Ammon's horn (tissue), 1 donor: ENCODE measurements around the gene HOXA5.

Experiments
- DNase-seq: peaks from one replicate; pipeline ENCODE4 v3.0.0-alpha.2; 2016; ENCODE audit warnings: low spot score

The HOXA5 gene

DNA sequence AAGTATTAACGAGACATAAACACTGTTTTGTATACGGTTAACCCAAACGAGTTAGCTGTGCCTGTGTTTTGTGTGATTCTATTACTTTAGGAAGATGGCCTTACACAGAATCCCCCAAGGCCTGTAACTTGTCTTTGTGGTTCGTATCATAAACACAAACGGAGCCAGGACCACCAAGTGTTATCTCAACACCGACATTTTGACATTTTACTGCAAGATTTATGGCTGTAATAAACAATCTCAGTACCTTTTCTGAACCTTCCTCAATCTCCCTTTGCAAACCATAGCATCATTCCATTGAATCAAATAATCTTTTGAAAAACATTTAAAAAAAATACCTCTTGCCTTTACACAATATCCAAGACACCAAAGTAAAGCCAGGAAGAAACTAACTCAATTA lies 10.5 kb downstream of the HOXA5 start:
- no peak for DNase-seq

- no peak for DNase-seq
Observed at GRCh38 chr7:27132214-27132613, 11.3 kb downstream of the HOXA5 start.

DNA sequence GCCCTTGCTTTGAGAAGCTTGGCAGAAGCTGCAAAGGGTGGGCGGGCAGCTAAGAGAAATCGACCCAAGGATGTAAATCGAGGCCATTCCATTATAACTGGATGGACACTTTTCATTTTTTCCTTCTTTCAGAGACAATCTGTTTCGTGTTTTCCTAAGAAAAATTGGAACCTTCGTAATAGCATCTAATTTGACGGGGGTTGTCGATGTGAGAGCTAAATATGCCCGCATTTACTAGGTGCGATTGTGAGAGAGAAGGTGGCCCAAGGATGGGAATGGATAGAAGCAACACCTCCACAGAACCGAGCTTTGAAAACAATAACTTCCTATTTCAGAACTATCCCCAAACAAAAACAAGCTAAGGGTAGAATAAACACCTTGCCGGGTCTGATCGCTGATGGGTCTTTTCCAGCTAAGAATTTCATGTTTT lies 12.1 kb downstream of the HOXA5 start:
- no peak for DNase-seq

DNA sequence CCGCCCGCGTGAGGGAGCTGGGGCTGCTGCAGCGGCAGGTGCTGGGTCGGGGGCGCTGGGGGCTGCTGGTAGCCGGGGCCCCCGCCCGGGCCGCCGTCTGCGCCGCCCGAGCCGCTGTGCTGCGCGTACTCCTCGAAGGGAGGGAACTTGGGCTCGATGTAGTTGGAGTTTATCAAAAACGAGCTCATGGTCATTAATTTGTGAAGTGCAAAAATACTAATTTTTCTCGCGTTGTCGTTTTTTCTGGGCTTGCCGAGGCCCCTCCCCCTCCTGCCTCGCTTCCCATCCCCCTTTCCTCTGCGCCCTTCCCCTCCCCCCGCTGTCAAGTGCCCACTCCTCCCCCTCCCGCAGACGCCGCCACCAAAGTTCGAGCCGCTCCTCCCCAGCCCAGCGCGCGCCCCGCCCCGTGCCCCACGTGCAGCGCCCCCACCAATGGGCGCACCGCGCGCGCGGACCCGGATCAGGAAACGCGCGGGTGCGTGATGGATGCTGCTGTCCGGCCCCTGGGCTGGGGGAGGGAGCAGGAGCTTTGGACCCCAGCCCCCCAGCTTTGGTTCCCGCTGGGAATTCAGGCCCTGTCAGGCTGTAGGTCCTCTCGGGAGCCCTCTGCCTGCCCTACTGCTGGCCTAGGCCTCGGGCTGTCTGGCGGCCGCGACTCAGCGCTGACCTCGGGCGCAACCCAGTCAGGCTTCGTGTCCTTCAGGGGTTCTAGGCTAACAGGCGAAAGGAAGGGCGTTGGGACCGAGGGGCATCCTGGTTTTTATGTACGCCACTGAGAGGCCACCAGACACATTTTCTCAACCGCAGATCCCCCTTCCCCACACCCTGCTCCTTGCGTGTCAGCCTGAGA lies 12.7 kb downstream of the HOXA5 start, which contains the start of gene HOXA4:
HOXA4 (minus strand) TSS at position 218 of the 850 bp plus-strand sequence; CDS start at position 194, 24 bp downstream.
- peak; percentile 28 for DNase-seq

DNA sequence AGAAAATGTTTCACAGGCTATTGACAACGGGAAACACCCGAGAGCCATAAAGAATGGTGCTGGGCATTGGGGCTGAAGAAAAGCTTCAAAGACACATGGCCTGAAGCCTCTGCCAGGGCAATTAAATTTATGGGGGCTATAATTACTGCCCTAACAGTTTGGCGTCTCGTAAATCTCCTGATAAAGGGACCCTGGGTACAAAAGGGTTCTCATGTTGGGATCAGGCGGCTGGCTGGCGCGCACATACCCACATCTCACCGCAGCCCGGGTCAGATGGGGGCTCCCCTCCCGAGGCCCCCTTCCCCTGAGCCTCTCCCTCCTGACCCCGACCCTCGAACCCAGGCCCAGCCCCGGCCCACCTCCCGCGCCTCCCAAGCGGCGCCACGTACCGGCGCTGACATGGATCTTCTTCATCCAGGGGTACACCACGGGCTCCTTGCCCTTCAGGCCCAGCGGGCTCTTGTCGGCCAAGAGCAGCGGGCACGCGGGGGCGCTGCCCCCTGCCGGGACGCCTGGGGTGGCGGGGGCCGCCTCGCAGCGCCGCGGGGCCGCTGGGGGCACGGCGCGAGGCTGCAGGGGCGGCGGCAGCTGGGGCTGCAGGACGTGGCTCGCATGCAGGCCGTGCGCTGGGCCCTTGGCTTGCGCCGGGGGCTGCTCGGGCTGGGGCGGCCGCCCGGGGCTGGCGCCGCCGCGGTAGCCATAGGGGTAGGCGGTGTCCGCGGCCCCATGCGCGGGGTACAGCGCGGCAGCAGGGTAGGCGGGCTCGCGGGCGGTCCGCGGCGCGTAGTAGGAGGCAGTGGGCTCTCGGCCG lies 13.5 kb downstream of the HOXA5 start:
- DNase-seq: no peak

- DNase-seq: no peak
Observed at GRCh38 chr7:27128776-27129728, 14.4 kb downstream of the HOXA5 start.

- no peak for DNase-seq
Observed at GRCh38 chr7:27128034-27128433, 15.4 kb downstream of the HOXA5 start.

- no peak for DNase-seq
Observed at GRCh38 chr7:27126596-27127327, 16.7 kb downstream of the HOXA5 start.

- no peak for DNase-seq
Observed at GRCh38 chr7:27125986-27126394, 17.5 kb downstream of the HOXA5 start.

DNA sequence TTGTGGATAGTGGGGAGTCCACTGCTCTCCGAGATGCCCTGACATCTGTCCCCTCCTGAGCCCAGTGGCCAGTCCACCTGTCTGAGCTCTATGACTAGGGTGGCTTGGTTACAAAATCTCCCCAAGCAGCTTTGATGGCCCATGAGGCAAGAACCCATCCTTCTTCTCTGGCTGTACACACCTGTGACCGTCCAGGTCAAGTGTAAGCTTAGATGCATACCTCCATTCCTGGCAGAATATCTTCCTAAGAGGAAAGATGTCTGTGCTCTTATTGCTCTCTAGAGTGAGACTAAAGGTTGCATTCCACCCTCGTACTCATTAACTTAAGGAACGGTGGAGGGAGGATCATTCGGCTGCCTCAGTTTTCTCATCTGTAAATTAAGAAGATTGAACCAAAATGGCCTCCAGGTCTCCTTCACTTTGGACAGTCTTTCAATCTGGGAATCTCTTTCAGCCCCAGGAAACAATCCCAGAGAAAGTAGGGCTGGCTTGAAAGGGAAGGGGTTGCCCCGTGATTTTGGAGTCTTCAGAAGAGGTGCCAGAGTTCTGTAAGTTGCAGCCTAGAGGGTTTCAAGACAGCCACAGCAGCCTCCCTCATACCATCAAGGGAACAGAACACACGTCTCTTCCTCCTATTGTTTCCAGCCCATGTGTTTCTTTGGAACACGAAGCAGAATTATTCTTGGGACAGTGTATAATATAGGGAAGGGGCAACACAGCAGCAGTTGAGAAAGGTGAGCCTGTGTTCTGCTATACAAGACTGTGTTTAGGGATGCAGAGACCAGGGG lies 18.4 kb downstream of the HOXA5 start:
- no peak for DNase-seq

DNA sequence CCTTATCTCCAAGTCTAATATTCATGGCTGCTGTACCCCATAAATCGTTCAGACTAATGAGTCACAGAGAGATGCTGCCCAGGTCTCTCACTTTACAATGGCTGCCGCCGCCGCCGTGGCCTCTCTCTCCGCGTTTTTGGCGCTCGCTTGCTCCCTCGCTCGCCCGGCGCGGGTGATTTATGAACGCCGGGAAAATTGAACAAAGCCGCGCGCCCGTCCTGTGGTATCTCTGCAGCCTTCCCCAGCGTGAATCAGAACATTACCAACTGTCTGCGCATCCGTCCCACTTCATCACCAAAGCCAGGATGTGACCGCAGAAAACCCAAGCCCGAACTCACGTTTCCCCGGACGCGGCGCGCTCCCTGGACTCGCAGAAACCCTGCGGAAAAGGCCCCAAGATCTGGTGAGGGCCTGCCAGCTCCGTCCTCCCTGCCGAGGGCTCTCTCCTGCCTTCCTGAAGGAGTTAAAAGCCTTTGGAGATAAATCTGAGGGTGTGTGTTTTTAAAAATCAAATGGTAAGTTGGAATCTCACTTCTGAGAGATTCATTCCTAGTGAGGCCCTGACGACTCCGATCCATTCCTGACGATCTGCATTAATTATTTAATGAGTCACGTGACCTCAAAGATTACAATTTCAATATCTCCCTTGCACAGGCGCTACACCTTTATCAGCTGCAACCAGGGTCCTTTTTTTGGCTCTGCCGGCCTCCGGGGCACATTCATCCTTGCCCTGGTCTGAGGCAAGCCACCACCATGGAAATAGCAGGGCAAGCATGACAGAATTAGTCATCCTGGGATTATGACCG lies 19.2 kb downstream of the HOXA5 start:
- DNase-seq: no peak

GRCh38 chr7:27123477-27124053 lies 19.9 kb downstream of the HOXA5 start:
- no peak for DNase-seq

- DNase-seq: no peak
Observed at GRCh38 chr7:27123007-27123476, 20.4 kb downstream of the HOXA5 start.

- no peak for DNase-seq
Observed at GRCh38 chr7:27122077-27122910, 21.2 kb downstream of the HOXA5 start.

DNA sequence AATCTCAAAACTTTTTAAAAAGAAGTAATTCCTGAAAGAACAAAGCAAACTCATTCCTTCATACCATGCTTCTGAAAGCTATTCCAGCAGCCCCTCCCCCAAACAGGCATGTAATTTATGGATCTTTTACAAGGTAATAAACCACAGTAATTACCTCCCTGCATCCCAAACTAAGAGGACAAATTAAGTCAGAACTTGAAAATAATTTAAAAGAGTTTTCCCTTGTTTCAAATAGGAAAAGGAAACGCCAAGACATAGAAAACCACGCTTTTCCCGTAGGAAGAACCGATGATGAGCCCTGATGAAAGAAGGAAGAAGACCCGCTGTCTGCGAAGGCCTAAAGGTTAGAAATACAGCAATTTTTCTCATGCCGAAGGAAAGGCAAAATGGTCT lies 21.8 kb downstream of the HOXA5 start:
- no peak for DNase-seq

DNA sequence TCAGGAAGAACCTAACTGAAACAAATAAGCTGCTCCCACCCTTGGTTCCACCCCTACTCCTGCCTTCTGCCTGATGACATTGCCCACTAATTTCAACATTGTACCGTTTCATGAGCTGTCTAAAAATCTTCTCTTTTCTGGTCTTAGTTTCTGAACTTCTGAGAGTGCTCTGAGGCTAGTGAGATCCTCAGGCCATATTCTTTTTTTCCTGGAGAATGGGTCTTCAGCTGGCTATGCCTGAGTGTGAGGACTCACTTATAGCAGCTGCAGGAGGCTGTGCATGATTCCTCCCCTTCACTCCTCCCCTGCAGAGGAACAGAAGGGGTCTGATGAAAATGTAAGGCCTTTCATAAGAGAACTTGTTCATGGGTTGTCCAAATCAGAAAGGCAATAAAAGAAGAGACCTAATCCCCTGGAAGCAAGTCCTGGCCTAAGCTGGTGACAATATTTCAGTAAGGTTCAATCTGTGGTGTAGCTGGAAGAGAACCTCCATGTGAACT lies 24.0 kb downstream of the HOXA5 start:
- DNase-seq: no peak

DNA sequence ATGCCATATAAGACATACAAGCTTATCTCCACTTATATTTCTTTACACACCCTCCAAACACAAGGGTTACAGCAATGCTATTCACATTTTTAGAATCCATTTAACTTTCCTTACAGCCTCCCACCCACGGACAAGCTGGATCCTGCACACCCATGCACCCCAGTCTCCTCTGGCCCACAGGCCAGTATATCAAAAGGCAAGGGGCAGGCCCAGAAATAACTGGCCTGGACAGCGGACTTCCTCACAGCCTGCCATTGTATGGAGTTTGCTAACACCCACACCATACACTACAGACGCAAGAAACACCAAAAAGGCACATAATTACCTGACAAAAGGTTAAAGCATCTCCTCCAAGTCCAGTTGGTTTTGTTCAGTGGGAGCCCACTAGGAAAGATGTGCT lies 24.9 kb downstream of the HOXA5 start:
- no peak for DNase-seq
